Neural progenitor cell (in vitro differentiated cells): ENCODE data around the gene ARG2.

ENCODE experiments used
- CTCF ChIP-seq: fragments of 200-600 bp; sonication (generic); IDR thresholded peaks from 2 replicates; pipeline ENCODE4 v1.5.1; 2017; ENCODE audit warnings: antibody characterized with exemption, mild to moderate bottlenecking
- EZH2phosphoT487 ChIP-seq: fragments of 200-600 bp; sonication (generic); IDR thresholded peaks from 2 replicates; pipeline ENCODE4 v1.6.1; 2017; ENCODE audit warnings: antibody characterized with exemption

- TF ChIP-seq EZH2phosphoT487 (no peak), CTCF (no peak)
These were observed 13.9 kb downstream of the ARG2 start for GRCh38 chr14:67633451-67634147.
